Muscle layer of duodenum (tissue), 2 donors: Measurements from ENCODE around the gene SMPD4.
"Not testable (repeated sequence)": the region's sequence is repeated elsewhere in the genome, so short reads cannot be mapped to it uniquely, and the experiment has no call there.

Experiments
- H3K27ac ChIP-seq: one replicate; pipeline ENCODE4 v1.7.0; 2013; ENCODE audit warnings: mild to moderate bottlenecking, low read length
- H3K27me3 ChIP-seq: one replicate; pipeline ENCODE4 v1.7.0; 2013; ENCODE audit warnings: low read depth, mild to moderate bottlenecking, control low read depth, low read length
- H3K36me3 ChIP-seq, 2 donors: one replicate each; pipeline ENCODE4 v1.7.0; 2013; ENCODE audit warnings: low read length in 2 of 2, control low read depth in 1 of 2, mild to moderate bottlenecking in 1 of 2; ENCODE audit not compliant: insufficient read depth in 2 of 2, control insufficient read depth in 1 of 2
- H3K4me1 ChIP-seq, 2 donors: one replicate each; pipeline ENCODE4 v1.7.0; 2013; ENCODE audit warnings: low read length in 2 of 2, mild to moderate bottlenecking in 2 of 2, control low read depth in 1 of 2, moderate library complexity in 1 of 2; ENCODE audit not compliant: insufficient read depth in 2 of 2, control insufficient read depth in 1 of 2
- H3K4me3 ChIP-seq, 2 donors: one replicate each; pipeline ENCODE4 v1.7.0; 2013; ENCODE audit warnings: low read length in 2 of 2, low read depth in 1 of 2, mild to moderate bottlenecking in 1 of 2
- H3K9me3 ChIP-seq, 2 donors: one replicate each; pipeline ENCODE4 v1.7.0; 2013; ENCODE audit warnings: low read length in 2 of 2, control low read depth in 1 of 2, mild to moderate bottlenecking in 1 of 2; ENCODE audit not compliant: control insufficient read depth in 1 of 2
- donor health status: healthy.

SMPD4 gene

DNA sequence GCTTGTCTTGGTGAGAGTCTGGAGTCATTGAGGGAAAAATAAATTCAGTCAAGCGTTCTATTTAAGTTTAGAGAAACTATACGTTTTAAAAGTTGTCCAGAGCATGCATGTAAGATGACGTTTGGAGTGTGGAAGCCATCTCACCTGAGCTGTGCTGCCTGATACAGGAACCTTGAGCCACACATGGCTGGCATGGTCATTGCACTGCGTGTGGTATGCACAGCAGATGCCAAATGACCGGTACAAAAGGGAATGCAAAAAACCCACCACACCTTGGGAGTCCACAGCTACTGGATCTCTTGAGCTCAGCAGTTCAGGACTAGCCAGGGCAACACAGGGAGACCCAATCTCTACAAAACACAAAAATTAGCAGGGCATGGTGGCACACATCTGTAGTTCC, 5.0 kb upstream of the SMPD4 start:
- no peaks in the 10 kb centered on the region for H3K27me3 ChIP-seq
- H3K27ac ChIP-seq: no peak overlapping the region
- peaks cover 0 to 14% of the 10 kb centered on the region in 2 donors for H3K4me1 ChIP-seq
- no peak overlapping the region for H3K4me3 ChIP-seq
- peaks cover 0 to 15% of the 10 kb centered on the region in 2 donors for H3K36me3 ChIP-seq
- no peaks in the 10 kb centered on the region for H3K9me3 ChIP-seq

DNA sequence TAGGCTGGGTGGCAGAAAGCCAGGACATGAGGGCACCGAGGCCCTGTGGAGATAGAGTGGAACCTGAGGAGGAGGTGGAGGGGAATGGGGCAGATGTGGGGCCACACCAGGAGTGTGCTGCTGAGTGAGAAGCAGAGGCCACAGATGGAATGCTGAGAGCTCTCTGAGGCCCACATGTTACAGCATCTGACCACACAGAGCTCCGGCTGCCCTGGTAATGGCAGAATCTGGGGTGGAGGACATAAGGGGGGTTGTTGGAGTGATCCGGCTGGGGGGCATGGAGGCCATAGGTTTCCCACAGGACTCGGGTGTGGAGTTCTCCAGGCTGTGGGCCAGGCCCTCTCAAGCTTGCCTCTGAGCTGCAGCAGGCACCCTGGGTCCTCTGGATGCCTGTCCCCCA, 4.5 kb upstream of the SMPD4 start:
- no peak overlapping the region for H3K27ac ChIP-seq
- no peaks in the 10 kb centered on the region for H3K9me3 ChIP-seq
- peaks cover 0 to 15% of the 10 kb centered on the region in 2 donors for H3K4me1 ChIP-seq
- no peaks in the 10 kb centered on the region for H3K27me3 ChIP-seq
- H3K4me3 ChIP-seq: no peak overlapping the region
- peaks cover 0 to 10% of the 10 kb centered on the region in 2 donors for H3K36me3 ChIP-seq

DNA sequence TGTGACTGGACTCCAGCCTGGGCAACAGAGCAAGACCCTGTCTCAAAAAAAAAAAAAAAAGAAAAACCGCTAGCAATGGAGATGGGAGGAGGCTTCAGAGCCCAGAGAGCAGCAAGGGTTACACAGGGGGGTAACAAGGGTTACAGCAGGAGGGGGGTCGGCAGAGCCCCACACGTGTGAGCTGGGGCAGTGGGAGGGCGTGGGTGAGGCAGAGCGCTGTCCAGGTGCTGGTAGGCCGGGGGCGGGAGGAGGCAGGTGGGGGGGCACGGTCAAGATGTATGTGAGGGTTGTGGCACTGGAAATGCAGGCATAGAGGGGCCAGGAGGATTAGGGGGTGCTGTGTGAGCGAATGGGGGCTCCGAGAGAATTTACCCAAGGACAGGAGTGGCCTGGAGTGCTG, 4.0 kb upstream of the SMPD4 start:
- Histone ChIP-seq H3K4me3 (no peak overlapping the region), H3K9me3 (no peaks in the 10 kb centered on the region), H3K27me3 (no peaks in the 10 kb centered on the region), H3K27ac (no peak overlapping the region), H3K4me1 (peaks cover 0 to 20% of the 10 kb centered on the region in 2 donors), H3K36me3 (peaks cover 0 to 5% of the 10 kb centered on the region in 2 donors)

DNA sequence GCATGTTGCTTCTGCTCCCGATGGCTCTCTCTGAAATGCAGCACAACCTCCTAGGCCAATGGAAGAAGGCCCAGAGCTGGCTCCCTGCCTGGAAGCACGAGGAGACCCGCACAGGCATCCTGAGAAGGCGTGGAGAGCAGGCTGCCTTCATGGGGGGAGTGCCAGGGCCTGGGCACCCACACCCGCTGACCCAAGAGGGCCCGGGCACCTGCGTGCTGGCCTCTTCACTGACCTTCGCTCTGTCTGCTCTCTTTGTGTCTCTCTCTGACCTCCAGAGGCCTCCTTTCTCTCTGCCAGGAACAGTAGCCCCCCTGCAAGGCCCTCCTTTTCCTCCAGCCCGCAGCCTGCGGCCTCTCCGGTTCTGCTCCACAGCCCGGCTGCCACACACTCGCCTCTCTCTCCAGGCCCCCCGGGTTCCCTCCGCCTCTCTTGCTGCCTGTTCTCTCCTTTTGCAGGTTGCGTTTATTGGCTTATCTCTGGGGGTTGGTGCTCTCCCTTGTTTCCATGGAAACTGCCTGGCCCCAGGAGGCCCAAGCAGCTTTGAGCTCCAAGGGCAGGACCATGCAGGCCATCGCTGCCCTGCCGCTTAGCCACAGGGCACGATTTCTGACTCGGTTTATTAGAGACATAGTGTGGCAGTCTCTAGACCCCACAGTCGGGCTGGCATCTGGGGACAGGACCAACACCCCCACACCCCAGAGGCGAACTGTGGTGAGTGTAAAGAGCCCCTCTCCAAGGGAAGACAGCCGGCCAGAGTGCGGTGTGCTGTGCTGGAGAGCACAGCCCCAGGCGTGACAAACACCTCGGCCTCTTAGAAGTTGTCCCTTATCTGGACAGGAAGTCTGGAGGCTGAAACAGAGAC, 2.3 kb upstream of the SMPD4 start:
- H3K9me3 ChIP-seq: no peaks in the 10 kb centered on the region
- peaks cover 0 to 26% of the 10 kb centered on the region in 2 donors for H3K4me1 ChIP-seq
- H3K4me3 ChIP-seq: peak overlapping the region; percentile 39 to 99
- H3K36me3 ChIP-seq: no peaks in the 10 kb centered on the region
- H3K27me3 ChIP-seq: no peaks in the 10 kb centered on the region
- H3K27ac ChIP-seq: no peak overlapping the region

DNA sequence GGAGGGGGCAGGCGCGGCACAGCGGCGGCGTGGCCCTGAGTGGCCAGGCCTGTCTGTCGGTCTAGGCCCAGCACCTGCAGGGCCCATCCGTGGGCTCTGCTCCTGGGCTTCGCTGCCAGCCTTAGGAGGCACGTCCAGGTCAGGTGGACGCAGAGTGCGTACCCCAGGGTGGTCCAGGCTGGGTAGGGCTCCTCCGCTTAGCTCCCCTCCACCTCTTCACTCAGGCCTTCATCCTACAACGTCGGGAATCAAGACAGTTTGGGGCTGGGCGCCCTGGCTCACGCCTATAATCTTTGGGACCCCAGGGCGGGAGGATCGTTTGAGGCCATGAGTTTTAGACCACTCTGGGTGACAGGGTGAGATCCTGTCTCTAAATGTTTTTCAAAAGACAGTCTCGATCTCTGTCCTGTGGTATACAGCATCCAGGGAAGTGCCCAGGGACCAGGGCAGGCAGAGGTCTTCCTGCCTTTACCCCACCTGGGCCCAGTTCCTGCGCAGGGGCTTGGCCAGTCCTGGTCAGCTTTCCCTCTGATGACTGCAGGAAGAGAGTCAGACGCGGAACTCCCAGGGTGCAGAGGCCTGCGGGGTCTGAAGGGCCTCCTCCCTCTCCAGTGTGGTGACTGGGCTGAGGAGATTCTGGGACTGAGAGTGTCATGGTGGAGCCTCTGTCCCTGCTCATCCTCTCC, 1.6 kb upstream of the SMPD4 start:
- peak overlapping the region; percentile 51 for H3K27ac ChIP-seq
- not testable (repeated sequence) for H3K27me3 ChIP-seq, H3K9me3 ChIP-seq, H3K36me3 ChIP-seq
- H3K4me1 ChIP-seq: peaks cover 0 to 26% of the 10 kb centered on the region in 2 donors
- H3K4me3 ChIP-seq: peak overlapping the region; percentile 39 to 99

DNA sequence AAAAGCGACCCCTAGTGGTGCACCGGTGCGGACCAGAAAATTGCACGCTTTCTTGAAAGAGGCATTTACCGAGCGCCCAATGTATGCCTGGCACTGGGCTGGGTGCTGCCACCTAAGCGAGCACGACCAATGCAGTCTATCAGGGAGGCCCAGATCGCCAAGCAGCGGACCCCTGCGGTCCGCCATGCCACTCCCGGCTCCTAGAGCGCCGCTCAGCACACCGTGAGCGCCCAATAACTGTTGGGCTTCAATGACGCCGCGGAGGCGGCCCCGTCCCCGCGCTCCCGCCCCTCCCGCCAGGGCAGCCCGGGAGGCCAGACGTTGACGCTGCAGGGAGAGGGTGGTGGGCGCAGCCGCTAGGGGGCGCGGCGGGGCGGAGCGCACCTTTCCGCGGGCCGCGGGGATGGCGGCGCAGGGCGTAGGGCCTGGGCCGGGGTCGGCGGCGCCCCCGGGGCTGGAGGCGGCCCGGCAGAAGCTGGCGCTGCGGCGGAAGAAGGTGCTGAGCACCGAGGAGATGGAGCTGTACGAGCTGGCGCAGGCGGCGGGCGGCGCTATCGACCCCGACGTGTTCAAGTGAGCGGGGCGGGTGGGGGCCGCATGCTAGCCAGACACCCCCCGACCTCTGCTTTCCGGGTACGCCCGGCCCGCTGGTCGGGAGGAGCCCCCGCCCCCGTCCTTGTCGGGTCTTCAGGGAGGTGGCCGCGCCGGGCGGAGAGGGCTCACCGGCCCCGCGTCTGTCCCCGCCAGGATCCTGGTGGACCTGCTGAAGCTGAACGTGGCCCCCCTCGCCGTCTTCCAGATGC, 679 bp upstream of the SMPD4 start, which contains the start of gene MZT2B:
Gene MZT2B (plus strand): TSS at position 383 of the 803 bp plus-strand sequence. CDS start 21 bp downstream, at position 404.
- H3K27me3 ChIP-seq, H3K36me3 ChIP-seq, H3K9me3 ChIP-seq: not testable (repeated sequence)
- Histone ChIP-seq H3K4me1 (peaks cover 0 to 26% of the 10 kb centered on the region in 2 donors), H3K4me3 (peak within 1 kb of the TSS; percentile 83 to 99), H3K27ac (peak within 1 kb of the TSS; percentile 72)

DNA sequence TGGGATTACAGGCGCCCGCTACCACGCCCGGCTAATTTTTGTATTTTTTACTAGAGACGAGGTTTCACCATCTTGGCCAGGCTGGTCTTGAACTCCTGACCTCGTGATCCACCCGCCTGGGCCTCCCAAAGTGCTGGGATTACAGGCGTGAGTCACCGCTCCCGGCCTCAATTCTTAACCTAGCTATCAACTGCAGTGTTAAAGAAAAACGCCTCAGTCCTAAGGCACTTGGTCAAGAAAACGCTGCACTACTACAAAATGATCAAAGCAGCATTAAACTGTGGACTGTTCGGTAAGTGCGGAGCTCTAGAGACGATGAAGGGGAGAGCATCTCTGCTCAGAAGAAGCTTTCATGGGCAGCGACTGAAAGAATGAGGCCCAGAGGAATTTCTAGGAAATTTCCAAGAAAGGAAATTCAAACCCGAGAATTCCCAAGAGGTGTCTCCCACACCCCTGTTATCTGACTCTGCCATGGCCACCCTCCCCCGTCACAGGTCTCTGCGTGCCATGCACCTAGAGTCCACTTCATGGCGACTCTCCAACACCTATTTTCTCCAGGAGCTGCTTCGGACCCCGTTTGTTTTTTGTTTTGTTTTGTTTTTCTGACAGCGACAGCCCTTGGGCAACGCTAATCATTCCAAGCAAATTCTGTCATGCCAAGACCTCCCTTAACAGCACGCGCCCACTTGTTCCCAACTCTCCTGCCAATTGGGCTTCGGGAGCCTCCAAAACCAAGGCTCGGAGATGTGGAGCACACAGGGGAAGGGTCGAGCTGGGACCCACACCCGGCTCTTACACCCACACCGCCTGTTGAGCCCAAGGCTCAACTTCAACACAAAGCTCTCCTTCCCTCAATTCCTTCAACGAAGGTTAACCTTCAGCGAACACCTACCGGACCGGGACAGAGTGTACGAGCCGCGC, 738 bp downstream of the SMPD4 start:
- H3K27ac ChIP-seq: peak overlapping the region; percentile 72
- peak overlapping the region; percentile 83 to 99 for H3K4me3 ChIP-seq
- H3K4me1 ChIP-seq: peaks cover 0 to 26% of the 10 kb centered on the region in 2 donors
- not testable (repeated sequence) for H3K27me3 ChIP-seq, H3K9me3 ChIP-seq, H3K36me3 ChIP-seq

DNA sequence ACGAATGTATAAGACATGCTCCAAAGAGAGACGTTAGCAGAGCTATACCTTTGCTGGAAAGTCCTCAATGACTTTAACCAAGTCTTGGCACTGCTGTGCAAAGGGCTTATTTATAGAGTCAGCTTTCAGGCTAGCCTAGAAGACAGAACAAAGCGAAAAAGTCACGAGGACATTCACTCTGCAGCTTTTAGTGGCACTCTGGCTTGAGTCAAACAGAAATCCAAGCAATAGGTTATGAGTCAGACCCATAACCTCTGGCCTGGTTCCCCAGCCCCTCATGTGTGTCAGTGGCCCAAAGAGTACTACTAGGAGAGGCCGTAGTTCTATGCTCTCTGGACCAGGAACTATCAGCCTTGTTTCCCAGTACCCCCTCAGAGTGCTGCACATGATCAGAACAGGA, 6.5 kb downstream of the SMPD4 start:
- H3K9me3 ChIP-seq, H3K4me3 ChIP-seq, H3K27ac ChIP-seq, H3K4me1 ChIP-seq, H3K27me3 ChIP-seq: not testable (repeated sequence)
- H3K36me3 ChIP-seq: peaks cover 0 to 46% of the 10 kb centered on the region in 2 donors

DNA sequence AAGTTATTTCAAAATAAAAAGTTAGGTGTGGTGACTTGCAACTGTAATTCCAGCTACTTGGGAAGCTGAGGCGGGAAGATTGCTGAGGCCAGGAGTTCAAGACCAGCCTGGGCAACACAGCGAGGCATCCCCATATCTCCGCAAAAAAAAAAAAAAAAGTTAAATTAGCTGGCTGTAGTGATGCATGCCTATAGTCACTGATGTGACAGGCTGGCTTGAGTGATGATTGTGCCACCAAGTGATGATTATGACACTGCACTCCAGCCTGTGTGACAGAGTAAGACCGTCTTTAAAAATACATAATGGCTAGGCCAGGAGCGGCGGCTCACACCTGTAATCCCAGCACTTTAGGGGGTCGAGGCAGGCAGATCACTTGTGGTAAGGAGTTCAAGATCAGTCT, 11.5 kb downstream of the SMPD4 start:
- H3K27me3 ChIP-seq: no peaks in the 10 kb centered on the region
- no peak overlapping the region for H3K27ac ChIP-seq
- no peaks in the 10 kb centered on the region for H3K9me3 ChIP-seq
- H3K4me1 ChIP-seq: no peaks in the 10 kb centered on the region
- H3K36me3 ChIP-seq: peaks cover 5 to 69% of the 10 kb centered on the region in 2 donors
- H3K4me3 ChIP-seq: no peak overlapping the region

DNA sequence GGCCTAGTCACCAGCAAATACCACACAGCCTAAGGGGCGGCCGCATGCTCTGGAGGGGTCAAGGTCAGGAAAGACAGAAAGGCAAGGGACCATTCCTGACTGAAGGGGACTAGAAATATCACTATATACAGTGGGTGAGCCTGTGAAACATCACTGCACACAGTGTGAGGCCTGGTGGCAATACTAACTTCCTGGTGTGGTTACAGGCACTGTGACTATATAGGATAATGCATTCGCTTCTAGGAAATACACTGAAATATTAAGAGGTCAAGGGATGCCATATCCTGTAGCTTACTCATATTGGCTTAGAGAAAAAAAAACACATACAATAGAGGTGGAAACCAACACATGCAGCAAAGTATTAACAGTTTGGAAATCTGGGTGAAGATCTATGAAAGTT, 12.2 kb downstream of the SMPD4 start:
- not testable (repeated sequence) for H3K4me3 ChIP-seq, H3K27ac ChIP-seq, H3K4me1 ChIP-seq, H3K9me3 ChIP-seq, H3K27me3 ChIP-seq
- H3K36me3 ChIP-seq: peaks cover 5 to 74% of the 10 kb centered on the region in 2 donors
